Neural progenitor cell (in vitro differentiated cells): ENCODE measurements around the gene PDE6B. TPM values are rescaled to one million over a fixed set of nuclear protein-coding genes. Genes with fewer than 3 reads are reported as not detected.

Experiments used
- DNase-seq: peaks from one replicate; pipeline ENCODE4 v3.0.0-alpha.2; 2016; ENCODE audit warnings: low spot score
- H2AFZ ChIP-seq: fragments of 200-600 bp; sonication (generic); replicated peaks from 2 replicates; pipeline ENCODE4 v1.6.1; 2016; ENCODE audit warnings: antibody characterized with exemption
- H3F3A ChIP-seq: fragments of 200-600 bp; sonication (generic); 2 replicates; pipeline ENCODE4 v1.6.1; 2016; ENCODE audit warnings: antibody characterized with exemption, low read depth
- H3K27ac ChIP-seq: fragments of 200-600 bp; sonication (generic); 2 replicates; pipeline ENCODE4 v1.5.1; 2016; ENCODE audit warnings: mild to moderate bottlenecking
- H3K27me3 ChIP-seq: fragments of 200-600 bp; sonication (generic); 2 replicates; pipeline ENCODE4 v1.6.1; 2016; ENCODE audit warnings: mild to moderate bottlenecking, moderate library complexity
- H3K36me3 ChIP-seq: fragments of 200-600 bp; sonication (generic); 2 replicates; pipeline ENCODE4 v1.5.1; 2016
- H3K4me1 ChIP-seq: fragments of 200-600 bp; sonication (generic); 2 replicates; pipeline ENCODE4 v1.6.1; 2016; ENCODE audit warnings: mixed run types
- H3K4me2 ChIP-seq: fragments of 200-600 bp; sonication (generic); 2 replicates; pipeline ENCODE4 v1.6.1; 2016
- H3K4me3 ChIP-seq: fragments of 200-600 bp; sonication (generic); 2 replicates; pipeline ENCODE4 v1.5.1; 2016
- H3K79me2 ChIP-seq: fragments of 200-600 bp; sonication (generic); 2 replicates; pipeline ENCODE4 v1.6.1; 2016; ENCODE audit warnings: low read depth
- H3K9ac ChIP-seq: fragments of 200-600 bp; sonication (generic); 2 replicates; pipeline ENCODE4 v1.6.1; 2016
- H3K9me3 ChIP-seq: fragments of 200-600 bp; sonication (generic); 2 replicates; pipeline ENCODE4 v1.5.1; 2016; ENCODE audit warnings: low read depth
- H4K20me1 ChIP-seq: fragments of 200-600 bp; sonication (generic); 2 replicates; pipeline ENCODE4 v1.6.1; 2016; ENCODE audit warnings: low read depth
- H3K27ac Mint-ChIP-seq: 3 replicates; pipeline ENCODE4 v1.8.0; 2021; ENCODE audit warnings: mixed read lengths
- H3K27me3 Mint-ChIP-seq: 2 replicates; pipeline ENCODE4 v1.8.0; 2022; ENCODE audit warnings: low read depth, mild to moderate bottlenecking, inconsistent platforms, moderate library complexity, mixed read lengths; ENCODE audit not compliant: insufficient read depth
- H3K36me3 Mint-ChIP-seq: 3 replicates; pipeline ENCODE4 v1.8.0; 2021; ENCODE audit warnings: mixed read lengths
- H3K4me1 Mint-ChIP-seq: 3 replicates; pipeline ENCODE4 v1.8.0; 2021; ENCODE audit warnings: mixed read lengths
- H3K4me3 Mint-ChIP-seq: 3 replicates; pipeline ENCODE4 v1.8.0; 2021; ENCODE audit warnings: mild to moderate bottlenecking, moderate library complexity, mixed read lengths
- H3K9me3 Mint-ChIP-seq: 3 replicates; pipeline ENCODE4 v1.8.0; 2020; ENCODE audit warnings: mixed read lengths
- EZH2 ChIP-seq: fragments of 200-600 bp; sonication (generic); IDR thresholded peaks from 2 replicates; pipeline ENCODE4 v1.6.1; 2017; ENCODE audit warnings: antibody characterized with exemption, mild to moderate bottlenecking, moderate library complexity
- EZH2phosphoT487 ChIP-seq: fragments of 200-600 bp; sonication (generic); IDR thresholded peaks from 2 replicates; pipeline ENCODE4 v1.6.1; 2017; ENCODE audit warnings: antibody characterized with exemption
- total RNA-seq: library from RNA; depleted of rRNA; stranded (reverse); fragments of >200 nt; gene quantifications from 2 replicates; pipeline ENCODE4 v1.2.3, GENCODE V29; 2015; ENCODE audit warnings: low replicate concordance
- TF ChIP-seq, protein P1 (sequence below): fragments of 200-600 bp; sonication (generic); IDR thresholded peaks from 2 replicates; pipeline ENCODE4 v1.5.1; 2017; ENCODE audit warnings: antibody characterized with exemption, mild to moderate bottlenecking

The PDE6B gene
- total RNA-seq, 1 donor from 2014 or later, result 4.3 TPM

DNA sequence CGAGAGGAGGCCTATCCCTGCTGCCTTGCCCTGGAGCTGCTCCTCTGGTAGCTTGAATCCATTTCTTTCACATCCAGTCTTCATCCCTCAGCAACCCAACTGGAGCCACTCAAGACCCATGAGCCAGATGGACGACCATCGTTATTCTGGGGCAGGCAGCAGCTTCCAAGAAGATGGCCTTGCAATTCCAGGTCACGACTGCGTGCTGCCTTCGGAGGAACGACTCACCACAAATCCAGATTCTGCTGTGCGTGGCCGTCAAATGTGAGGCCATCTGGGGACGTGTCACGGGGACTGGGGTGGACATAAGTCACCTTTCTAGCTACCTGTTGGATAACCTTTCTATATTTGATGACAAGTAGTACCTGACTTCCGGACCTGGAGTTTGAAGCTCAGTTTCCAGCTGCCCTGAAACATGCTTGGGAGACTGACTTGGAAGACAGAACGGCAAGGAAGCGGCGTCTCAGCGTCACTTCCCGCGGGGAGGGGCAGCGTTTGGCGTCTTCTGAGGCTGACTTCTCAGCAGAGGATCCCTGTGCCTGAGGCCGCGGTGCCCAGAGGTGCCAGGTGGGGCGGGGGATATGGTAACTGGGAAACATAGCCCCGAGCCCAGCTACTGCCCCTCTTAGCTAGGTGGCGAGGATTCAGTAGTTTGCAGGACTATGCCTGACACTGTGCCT is 37.6 kb upstream of the PDE6B start:
- peaks cover 14% of the 10 kb centered on the region for H3K27me3 ChIP-seq
- no peaks in the 10 kb centered on the region for H3K79me2 ChIP-seq
- Mint-ChIP-seq H3K4me3 (no peak overlapping the region), H3K27ac (no peak overlapping the region), H3K27me3 (peaks cover 4% of the 10 kb centered on the region), H3K36me3 (no peaks in the 10 kb centered on the region), H3K9me3 (peaks cover 10% of the 10 kb centered on the region), H3K4me1 (peaks cover 3% of the 10 kb centered on the region)
- no peak overlapping the region for H3K27ac ChIP-seq
- H3K36me3 ChIP-seq, result no peaks in the 10 kb centered on the region
- H3K4me2 ChIP-seq, result no peak overlapping the region
- TF ChIP-seq EZH2 (no peak), EZH2phosphoT487 (no peak)
- TF ChIP-seq, protein P1, sequence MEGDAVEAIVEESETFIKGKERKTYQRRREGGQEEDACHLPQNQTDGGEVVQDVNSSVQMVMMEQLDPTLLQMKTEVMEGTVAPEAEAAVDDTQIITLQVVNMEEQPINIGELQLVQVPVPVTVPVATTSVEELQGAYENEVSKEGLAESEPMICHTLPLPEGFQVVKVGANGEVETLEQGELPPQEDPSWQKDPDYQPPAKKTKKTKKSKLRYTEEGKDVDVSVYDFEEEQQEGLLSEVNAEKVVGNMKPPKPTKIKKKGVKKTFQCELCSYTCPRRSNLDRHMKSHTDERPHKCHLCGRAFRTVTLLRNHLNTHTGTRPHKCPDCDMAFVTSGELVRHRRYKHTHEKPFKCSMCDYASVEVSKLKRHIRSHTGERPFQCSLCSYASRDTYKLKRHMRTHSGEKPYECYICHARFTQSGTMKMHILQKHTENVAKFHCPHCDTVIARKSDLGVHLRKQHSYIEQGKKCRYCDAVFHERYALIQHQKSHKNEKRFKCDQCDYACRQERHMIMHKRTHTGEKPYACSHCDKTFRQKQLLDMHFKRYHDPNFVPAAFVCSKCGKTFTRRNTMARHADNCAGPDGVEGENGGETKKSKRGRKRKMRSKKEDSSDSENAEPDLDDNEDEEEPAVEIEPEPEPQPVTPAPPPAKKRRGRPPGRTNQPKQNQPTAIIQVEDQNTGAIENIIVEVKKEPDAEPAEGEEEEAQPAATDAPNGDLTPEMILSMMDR, result no peak
- no peak overlapping the region for H2AFZ ChIP-seq
- H3K9ac ChIP-seq, result no peak overlapping the region
- no peaks in the 10 kb centered on the region for H3F3A ChIP-seq
- DNase-seq, result no peak
- H3K9me3 ChIP-seq, result peaks cover 4% of the 10 kb centered on the region
- no peaks in the 10 kb centered on the region for H4K20me1 ChIP-seq
- H3K4me1 ChIP-seq, result no peaks in the 10 kb centered on the region
- no peak overlapping the region for H3K4me3 ChIP-seq

DNA sequence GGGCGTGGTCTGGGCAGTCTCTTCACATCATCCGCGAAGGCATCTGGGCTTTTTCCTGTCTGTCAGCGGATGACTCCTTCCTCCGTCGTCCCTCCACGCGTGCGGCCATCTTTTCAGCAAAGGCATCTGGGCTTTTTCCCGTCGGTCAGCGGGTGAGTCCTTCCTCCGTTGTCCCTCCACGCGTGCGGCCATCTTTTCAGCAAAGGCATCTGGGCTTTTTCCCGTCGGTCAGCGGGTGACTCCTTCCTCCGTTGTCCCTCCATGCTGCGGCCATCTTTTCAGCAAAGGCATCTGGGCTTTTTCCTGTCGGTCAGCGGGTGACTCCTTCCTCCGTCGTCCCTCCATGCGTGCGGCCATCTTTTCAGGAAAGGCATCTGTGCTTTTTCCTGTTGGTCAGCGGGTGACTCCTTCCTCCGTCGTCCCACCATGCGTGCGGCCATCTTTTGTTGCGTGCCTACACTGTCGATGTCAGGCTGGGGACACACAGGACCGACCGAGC is 37.0 kb upstream of the PDE6B start:
- Histone ChIP-seq H3K4me1 (no peaks in the 10 kb centered on the region), H3K4me3 (no peak overlapping the region), H3K9me3 (no peaks in the 10 kb centered on the region), H3K4me2 (no peak overlapping the region), H2AFZ (no peak overlapping the region), H3K27ac (no peak overlapping the region), H4K20me1 (no peaks in the 10 kb centered on the region), H3K79me2 (no peaks in the 10 kb centered on the region), H3K27me3 (peaks cover 9% of the 10 kb centered on the region), H3K9ac (no peak overlapping the region), H3K36me3 (no peaks in the 10 kb centered on the region), H3F3A (no peaks in the 10 kb centered on the region)
- Mint-ChIP-seq H3K36me3 (no peaks in the 10 kb centered on the region), H3K27me3 (peaks cover 6% of the 10 kb centered on the region), H3K4me3 (no peak overlapping the region), H3K4me1 (peaks cover 9% of the 10 kb centered on the region), H3K9me3 (peaks cover 10% of the 10 kb centered on the region), H3K27ac (no peak overlapping the region)
- TF ChIP-seq EZH2 (no peak), EZH2phosphoT487 (no peak)
- TF ChIP-seq, protein P1, result no peak
- DNase-seq, result no peak

DNA sequence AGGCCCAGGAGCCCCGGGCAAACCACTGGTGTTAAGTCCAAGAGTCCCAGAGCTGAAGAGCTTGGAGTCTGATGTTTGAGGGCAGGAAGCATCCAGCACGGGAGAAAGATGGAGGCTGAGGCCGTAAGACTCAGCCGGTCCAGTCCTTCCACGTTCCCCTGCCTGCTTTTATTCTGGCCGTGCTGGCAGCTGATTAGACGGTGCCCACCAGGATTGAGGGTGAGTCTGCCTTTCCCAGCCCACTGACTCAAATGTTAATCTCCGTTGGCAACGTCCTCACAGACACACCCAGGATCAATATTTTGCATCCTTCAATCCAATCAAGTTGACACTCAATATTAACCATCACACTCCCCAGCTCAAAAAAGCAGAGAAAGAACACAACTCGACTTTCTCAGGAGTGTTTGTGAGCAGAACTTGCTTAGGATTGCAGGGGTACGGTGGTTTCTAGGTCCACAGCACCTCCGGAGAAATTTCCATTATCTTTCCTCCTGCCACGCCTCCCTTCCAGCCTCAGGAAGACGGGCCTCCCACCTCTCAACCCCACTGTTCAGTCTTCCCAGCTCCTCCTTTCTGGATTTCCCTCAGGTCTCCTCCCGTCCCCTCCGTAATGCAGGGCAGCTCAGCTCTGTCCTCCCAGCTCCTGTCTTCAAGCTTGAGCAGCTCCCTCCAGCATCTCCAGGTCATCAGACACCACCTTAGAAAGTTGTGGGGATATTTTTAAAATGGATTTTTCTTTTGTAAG is 36.0 kb upstream of the PDE6B start:
- no peaks in the 10 kb centered on the region for H3K36me3 Mint-ChIP-seq

More for the DNA sequence above, 36.0 kb upstream of the PDE6B start:
- Histone ChIP-seq H3K27me3 (peaks cover 9% of the 10 kb centered on the region), H3K79me2 (no peaks in the 10 kb centered on the region), H3K9ac (no peak overlapping the region), H2AFZ (no peak overlapping the region), H3K4me3 (no peak overlapping the region), H3F3A (no peaks in the 10 kb centered on the region), H3K27ac (no peak overlapping the region), H3K36me3 (no peaks in the 10 kb centered on the region), H3K4me1 (no peaks in the 10 kb centered on the region), H4K20me1 (no peaks in the 10 kb centered on the region), H3K9me3 (no peaks in the 10 kb centered on the region), H3K4me2 (no peak overlapping the region)
- Mint-ChIP-seq H3K27ac (no peak overlapping the region), H3K4me3 (no peak overlapping the region), H3K9me3 (peaks cover 6% of the 10 kb centered on the region), H3K27me3 (peaks cover 6% of the 10 kb centered on the region), H3K4me1 (peaks cover 12% of the 10 kb centered on the region)
- DNase-seq, result no peak
- TF ChIP-seq EZH2, result no peak
- TF ChIP-seq, protein P1, result no peak
- no peak for TF ChIP-seq EZH2phosphoT487
